GM12872 (cell line): Measurements from ENCODE around the gene ARHGAP8.

Source experiments
- TF ChIP-seq, protein P1 (sequence below): IDR thresholded peaks from 3 replicates; pipeline ENCODE4 v1.5.1; 2011; ENCODE audit warnings: low read depth, mild to moderate bottlenecking, low read length, moderate library complexity; ENCODE audit not compliant: insufficient read depth

Gene ARHGAP8

DNA sequence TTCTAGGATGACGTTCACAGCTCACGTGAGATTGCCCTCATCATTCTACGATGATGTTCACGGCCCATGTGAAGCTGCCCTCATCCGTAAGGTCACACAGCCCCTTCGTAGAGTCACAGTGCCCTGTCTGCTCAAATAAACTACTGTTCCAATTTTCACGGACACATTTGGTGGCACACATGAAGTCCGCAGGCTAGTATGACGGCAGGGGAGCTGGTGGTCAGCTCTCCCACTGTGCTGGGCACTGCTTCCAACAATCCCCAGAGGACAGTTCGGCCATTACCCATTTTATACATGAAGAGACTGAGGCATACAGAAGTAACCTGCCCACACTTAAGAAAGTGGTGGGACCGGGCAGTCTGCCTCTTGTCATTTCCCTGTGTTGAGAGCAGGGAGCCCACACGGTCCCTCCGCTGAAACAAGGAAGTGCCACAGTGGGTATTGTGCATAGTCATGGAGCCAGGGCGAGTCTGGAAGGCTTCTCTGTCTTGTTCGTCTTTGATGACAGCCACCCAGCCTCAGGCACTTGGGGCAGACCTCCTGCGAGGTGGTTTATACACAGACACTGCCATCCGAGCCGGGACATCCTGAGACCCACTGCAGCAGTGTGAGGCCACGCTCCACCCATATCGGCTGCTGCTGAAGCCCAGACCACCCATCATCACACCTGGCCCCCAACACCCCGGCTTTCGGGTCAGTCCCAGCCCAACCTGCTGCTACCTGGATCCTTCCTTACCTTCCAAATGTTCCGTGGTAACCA is 143.1 kb downstream of the ARHGAP8 start:
- TF ChIP-seq, protein P1, sequence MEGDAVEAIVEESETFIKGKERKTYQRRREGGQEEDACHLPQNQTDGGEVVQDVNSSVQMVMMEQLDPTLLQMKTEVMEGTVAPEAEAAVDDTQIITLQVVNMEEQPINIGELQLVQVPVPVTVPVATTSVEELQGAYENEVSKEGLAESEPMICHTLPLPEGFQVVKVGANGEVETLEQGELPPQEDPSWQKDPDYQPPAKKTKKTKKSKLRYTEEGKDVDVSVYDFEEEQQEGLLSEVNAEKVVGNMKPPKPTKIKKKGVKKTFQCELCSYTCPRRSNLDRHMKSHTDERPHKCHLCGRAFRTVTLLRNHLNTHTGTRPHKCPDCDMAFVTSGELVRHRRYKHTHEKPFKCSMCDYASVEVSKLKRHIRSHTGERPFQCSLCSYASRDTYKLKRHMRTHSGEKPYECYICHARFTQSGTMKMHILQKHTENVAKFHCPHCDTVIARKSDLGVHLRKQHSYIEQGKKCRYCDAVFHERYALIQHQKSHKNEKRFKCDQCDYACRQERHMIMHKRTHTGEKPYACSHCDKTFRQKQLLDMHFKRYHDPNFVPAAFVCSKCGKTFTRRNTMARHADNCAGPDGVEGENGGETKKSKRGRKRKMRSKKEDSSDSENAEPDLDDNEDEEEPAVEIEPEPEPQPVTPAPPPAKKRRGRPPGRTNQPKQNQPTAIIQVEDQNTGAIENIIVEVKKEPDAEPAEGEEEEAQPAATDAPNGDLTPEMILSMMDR = no peak

DNA sequence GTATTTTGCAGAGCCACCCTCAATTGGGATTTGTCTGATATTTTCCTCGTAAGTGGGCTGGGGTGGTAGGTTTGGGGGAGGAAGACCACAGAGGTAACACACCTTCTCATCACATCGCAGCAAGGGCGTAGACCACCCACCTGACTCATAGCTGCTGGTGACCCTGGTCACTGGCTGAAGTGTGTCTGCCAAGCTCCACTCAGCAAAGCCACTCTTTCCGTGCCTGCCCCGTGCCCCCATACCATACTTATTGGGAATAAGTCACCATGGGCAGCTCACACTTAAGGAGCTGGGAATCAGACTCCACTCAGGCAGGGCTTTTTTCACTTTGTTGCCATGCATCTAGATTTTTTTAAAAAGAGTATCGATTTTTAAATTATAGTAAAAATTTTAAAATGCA is 145.9 kb downstream of the ARHGAP8 start:
- TF ChIP-seq, protein P1 = no peak

DNA sequence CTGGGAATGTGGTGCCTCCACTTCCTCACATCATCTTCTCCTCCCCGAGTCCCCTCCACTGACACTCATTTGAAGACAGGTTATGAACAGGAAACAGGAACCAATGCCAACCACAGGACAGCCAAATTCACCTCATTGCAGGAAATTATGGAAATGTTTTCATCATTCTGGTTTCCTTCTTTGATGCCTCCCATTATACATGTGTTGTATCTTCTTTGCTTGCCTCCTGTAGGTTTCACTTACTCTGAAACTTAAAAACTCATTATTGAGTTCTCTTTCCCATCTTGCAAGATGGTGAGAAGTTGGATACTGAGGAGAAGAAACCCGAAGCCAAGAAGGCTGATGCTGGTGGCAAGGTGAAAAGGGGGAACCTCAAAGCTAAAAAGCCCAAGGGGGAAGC is 148.9 kb downstream of the ARHGAP8 start:
- TF ChIP-seq, protein P1 = no peak

DNA sequence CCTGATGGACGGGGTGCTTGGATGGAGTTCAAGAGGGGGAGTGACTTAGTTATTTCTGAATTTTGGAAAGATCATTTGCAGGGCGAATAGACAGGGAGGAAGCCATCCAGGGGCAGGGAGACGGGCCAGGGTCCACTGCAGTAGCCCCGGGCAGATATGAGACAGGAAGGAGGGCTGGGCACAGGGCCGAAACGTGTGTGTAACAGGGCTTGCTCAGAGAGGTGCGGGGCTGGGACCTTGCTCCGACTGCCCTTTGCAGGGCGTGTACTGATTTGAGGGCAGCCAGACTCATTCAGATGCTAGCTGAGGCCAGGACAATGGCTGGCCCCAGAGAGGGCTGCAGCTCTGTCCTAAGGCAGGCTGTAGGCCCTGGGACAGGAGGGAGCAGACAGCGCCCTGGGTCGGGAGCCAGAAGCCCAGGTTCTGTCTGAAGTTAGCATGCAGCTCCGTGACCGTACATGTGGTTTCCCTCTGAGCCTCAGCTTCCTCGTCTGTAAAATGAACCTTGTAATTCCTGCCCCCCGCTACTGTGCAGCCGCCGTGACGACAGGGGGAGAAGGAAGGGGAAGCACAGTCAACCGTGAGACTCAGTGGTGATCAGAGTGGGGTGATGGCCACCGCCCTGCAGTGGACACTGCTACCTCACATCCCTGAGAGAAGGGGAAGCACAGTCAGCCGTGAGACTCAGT is 154.0 kb downstream of the ARHGAP8 start:
- TF ChIP-seq, protein P1 = no peak

DNA sequence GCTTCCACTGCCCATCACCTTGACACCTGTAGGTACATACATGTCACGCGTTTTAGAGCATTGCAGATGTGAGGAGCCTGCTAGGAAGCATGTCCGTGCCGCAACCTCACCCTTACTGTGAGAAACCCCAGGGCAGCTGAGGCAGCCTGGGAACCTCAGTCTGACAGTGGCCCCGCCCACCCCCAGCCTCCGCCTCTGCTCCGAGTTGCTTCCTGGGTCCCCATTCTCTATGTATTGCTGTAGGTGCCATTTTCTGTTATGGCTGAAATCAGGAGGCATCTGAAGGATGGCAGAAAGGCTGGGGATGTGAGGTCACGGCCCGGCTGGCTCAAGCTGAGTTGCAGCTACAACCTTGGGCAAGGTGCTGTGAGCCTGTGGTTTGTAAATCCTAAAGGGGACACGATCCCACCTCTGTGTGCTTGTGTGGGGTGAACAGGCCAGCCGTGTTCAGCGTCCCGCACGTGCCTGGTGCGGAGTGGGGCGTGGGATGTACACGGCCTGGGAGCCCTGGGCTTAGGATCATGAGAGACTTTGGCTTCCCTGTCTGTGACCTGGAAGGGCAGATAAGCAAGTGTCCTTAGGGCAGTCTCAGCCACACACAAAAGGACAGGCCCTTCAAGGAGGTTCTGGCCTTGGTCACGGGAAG is 154.7 kb downstream of the ARHGAP8 start:
- TF ChIP-seq, protein P1 = no peak

DNA sequence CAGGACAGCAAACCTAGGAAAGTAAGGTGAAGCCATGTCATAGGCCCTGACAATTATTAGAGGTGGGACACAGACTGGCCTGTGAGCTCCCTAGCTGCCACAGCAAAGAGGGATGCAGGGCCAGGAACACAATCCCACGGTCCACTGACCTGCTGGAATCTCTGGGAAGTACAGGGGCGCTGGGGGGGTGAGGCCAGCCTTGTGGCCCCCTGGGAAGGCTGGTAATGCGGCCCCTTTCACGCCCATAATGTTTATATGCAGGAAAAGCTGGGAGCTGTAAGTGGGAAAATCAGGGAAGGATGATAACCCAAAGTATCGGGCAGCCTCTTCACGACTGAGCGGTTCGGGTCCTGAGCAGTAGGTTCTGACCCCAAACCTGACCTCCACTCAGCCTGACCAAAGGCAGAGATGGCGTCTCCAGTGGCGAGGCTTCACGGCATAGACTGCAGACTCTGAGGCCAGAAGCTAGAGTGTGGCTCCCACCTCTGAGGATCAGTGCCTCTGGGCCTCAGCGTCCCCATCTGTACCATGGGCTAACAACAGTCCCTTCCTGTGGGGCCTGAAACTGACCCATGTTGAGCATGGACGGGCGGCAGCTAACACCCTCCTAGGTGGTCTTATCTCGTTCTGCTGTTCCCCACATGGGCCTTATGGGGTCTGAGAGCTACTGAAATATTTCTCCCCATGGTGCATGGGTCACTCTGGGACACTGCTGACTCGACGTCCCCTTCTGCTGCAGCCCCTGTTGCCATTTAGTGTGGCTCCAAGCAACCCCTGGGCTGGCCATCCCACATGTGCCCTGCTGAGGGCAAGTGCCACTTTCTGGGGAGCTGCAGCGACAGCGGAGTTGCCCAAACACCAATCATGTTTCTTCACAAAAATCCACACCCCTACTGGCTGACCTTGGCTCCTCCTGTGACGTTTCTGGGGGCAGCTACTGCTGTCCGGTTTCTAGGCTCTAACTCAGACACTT is 155.7 kb downstream of the ARHGAP8 start:
- TF ChIP-seq, protein P1 = no peak
